GM23338 (cell line): ENCODE results near the gene ZCCHC12. TPM values are rescaled to one million over a fixed set of nuclear protein-coding genes. Genes with fewer than 3 reads are reported as not detected.

ENCODE experiments used
- ATAC-seq: fragments of 200-7000 bp; cut with Tn5 transposase; 3 replicates; pipeline ENCODE4 v1.9.1; 2020
- DNase-seq: peaks from one replicate; pipeline ENCODE4 v3.0.0-alpha.2; 2015; ENCODE audit warnings: low spot score
- H2AFZ ChIP-seq: fragments of 200-600 bp; sonication (generic); 2 replicates; pipeline ENCODE4 v1.8.0; 2016; ENCODE audit warnings: antibody characterized with exemption, mild to moderate bottlenecking, moderate library complexity
- H3F3A ChIP-seq: fragments of 200-600 bp; sonication (generic); replicated peaks from 2 replicates; pipeline ENCODE4 v1.8.0; 2017; ENCODE audit warnings: antibody characterized with exemption, mixed run types, low read depth
- H3K27ac ChIP-seq: fragments of 200-600 bp; sonication (generic); 2 replicates; pipeline ENCODE4 v1.6.1; 2016; ENCODE audit warnings: low read depth
- H3K27me3 ChIP-seq: fragments of 200-600 bp; sonication (generic); 2 replicates; pipeline ENCODE4 v1.8.0; 2016; ENCODE audit warnings: mild to moderate bottlenecking, mixed run types, moderate library complexity; ENCODE audit not compliant: insufficient read depth
- H3K36me3 ChIP-seq: fragments of 200-600 bp; sonication (generic); 2 replicates; pipeline ENCODE4 v1.8.0; 2016; ENCODE audit warnings: mild to moderate bottlenecking; ENCODE audit not compliant: insufficient read depth
- H3K4me1 ChIP-seq: fragments of 200-600 bp; sonication (generic); 2 replicates; pipeline ENCODE4 v1.8.0; 2016; ENCODE audit warnings: mild to moderate bottlenecking, moderate library complexity; ENCODE audit not compliant: insufficient read depth
- H3K4me2 ChIP-seq: fragments of 200-600 bp; sonication (generic); 2 replicates; pipeline ENCODE4 v1.7.1; 2017; ENCODE audit warnings: mixed run types
- H3K4me3 ChIP-seq: fragments of 200-600 bp; sonication (generic); 2 replicates; pipeline ENCODE4 v1.6.1; 2016; ENCODE audit warnings: mixed run types
- H3K79me2 ChIP-seq: fragments of 200-600 bp; sonication (generic); replicated peaks from 2 replicates; pipeline ENCODE4 v1.8.0; 2017; ENCODE audit warnings: mild to moderate bottlenecking; ENCODE audit not compliant: insufficient read depth
- H3K9me2 ChIP-seq: fragments of 200-600 bp; sonication (generic); 2 replicates; pipeline ENCODE4 v1.8.0; 2017; ENCODE audit not compliant: insufficient read depth
- H4K20me1 ChIP-seq: fragments of 200-600 bp; sonication (generic); replicated peaks from 2 replicates; pipeline ENCODE4 v1.8.0; 2017; ENCODE audit warnings: mild to moderate bottlenecking; ENCODE audit not compliant: insufficient read depth
- H3K27ac Mint-ChIP-seq: 2 replicates; pipeline ENCODE4 v1.8.0; 2020; ENCODE audit warnings: inconsistent platforms, mild to moderate bottlenecking, moderate library complexity, mixed read lengths
- H3K27me3 Mint-ChIP-seq: 3 replicates; pipeline ENCODE4 v1.8.0; 2022; ENCODE audit warnings: low read depth, mild to moderate bottlenecking, moderate library complexity, mixed read lengths, inconsistent platforms; ENCODE audit not compliant: insufficient read depth, poor library complexity
- H3K36me3 Mint-ChIP-seq: 3 replicates; pipeline ENCODE4 v1.8.0; 2021; ENCODE audit warnings: low read depth, mild to moderate bottlenecking, inconsistent platforms, moderate library complexity, mixed read lengths
- H3K4me1 Mint-ChIP-seq: 3 replicates; pipeline ENCODE4 v1.8.0; 2020; ENCODE audit warnings: mild to moderate bottlenecking, inconsistent platforms, mixed read lengths
- H3K4me3 Mint-ChIP-seq: 3 replicates; pipeline ENCODE4 v1.8.0; 2021; ENCODE audit warnings: moderate library complexity, mild to moderate bottlenecking, inconsistent platforms, mixed read lengths
- H3K9me3 Mint-ChIP-seq: 3 replicates; pipeline ENCODE4 v1.8.0; 2020; ENCODE audit warnings: moderate library complexity, mild to moderate bottlenecking, inconsistent platforms, mixed read lengths
- CREB1 ChIP-seq: fragments of 250-450 bp; sonication (Bioruptor Pico); IDR thresholded peaks from 2 replicates; pipeline ENCODE4 v1.5.0; 2020; ENCODE audit warnings: low read depth, mild to moderate bottlenecking, moderate library complexity
- EZH2 ChIP-seq: fragments of 200-600 bp; sonication (generic); IDR thresholded peaks from one replicate; pipeline ENCODE4 v1.8.0; 2017; ENCODE audit warnings: antibody characterized with exemption, mild to moderate bottlenecking, low read depth; ENCODE audit not compliant: unreplicated experiment
- EZH2phosphoT487 ChIP-seq: fragments of 200-600 bp; sonication (generic); IDR thresholded peaks from one replicate; pipeline ENCODE4 v1.8.1; 2018; ENCODE audit warnings: antibody characterized with exemption; ENCODE audit not compliant: unreplicated experiment
- JUNB ChIP-seq: IDR thresholded peaks from one replicate; pipeline ENCODE4 v1.6.1; 2016; ENCODE audit warnings: antibody characterized with exemption; ENCODE audit not compliant: unreplicated experiment
- NANOG ChIP-seq: IDR thresholded peaks from 2 replicates; pipeline ENCODE4 v1.6.1; 2016; ENCODE audit warnings: antibody characterized with exemption, borderline replicate concordance
- POLR2AphosphoS5 ChIP-seq: IDR thresholded peaks from 2 replicates; pipeline ENCODE4 v1.6.1; 2016; ENCODE audit warnings: antibody characterized with exemption, low read depth
- STAT1 ChIP-seq: IDR thresholded peaks from one replicate; pipeline ENCODE4 v1.6.1; 2016; ENCODE audit warnings: antibody characterized with exemption; ENCODE audit not compliant: unreplicated experiment
- ZNF114 ChIP-seq: fragments of 250-450 bp; sonication (Bioruptor Pico); IDR thresholded peaks from 2 replicates; pipeline ENCODE4 v1.5.0; 2020; ENCODE audit warnings: mild to moderate bottlenecking, moderate library complexity
- ZNF331 ChIP-seq: fragments of 250-450 bp; sonication (Bioruptor Pico); IDR thresholded peaks from 2 replicates; pipeline ENCODE4 v1.5.0; 2020; ENCODE audit warnings: low read depth, mild to moderate bottlenecking, moderate library complexity
- polyA plus RNA-seq: library from polyadenylated mRNA; unstranded; fragments of >200 nt; fragmentation: Nextera tagmentation; extraction: Ambion mirVana; gene quantifications from 2 replicates; pipeline ENCODE4 v1.2.1, GENCODE V29; 2016
- total RNA-seq: library from RNA; depleted of rRNA; stranded (reverse); fragments of >200 nt; shearing (Covaris generic); gene quantifications from 2 replicates; pipeline ENCODE4 v1.2.3, GENCODE V29; 2014; rRNA removed
- TF ChIP-seq, protein P1 (sequence below): IDR thresholded peaks from one replicate; pipeline ENCODE4 v1.6.1; 2018; ENCODE audit warnings: antibody characterized with exemption; ENCODE audit not compliant: unreplicated experiment
- TF ChIP-seq, protein P2 (sequence below), 2 experiments: fragments of 200-600 bp in 1 of 2; sonication (generic) in 1 of 2; conservative IDR thresholded peaks; 2 replicates each; pipeline versions ENCODE4 v1.5.1 to v1.6.1; 2016 to 2017; ENCODE audit warnings: antibody characterized with exemption in 2 of 2, low read depth in 2 of 2, mild to moderate bottlenecking in 2 of 2, moderate library complexity in 1 of 2

ZCCHC12 gene
- total and polyA plus RNA-seq, 2 experiments from 2014 or later, result 0.32 to 0.38 TPM

DNA sequence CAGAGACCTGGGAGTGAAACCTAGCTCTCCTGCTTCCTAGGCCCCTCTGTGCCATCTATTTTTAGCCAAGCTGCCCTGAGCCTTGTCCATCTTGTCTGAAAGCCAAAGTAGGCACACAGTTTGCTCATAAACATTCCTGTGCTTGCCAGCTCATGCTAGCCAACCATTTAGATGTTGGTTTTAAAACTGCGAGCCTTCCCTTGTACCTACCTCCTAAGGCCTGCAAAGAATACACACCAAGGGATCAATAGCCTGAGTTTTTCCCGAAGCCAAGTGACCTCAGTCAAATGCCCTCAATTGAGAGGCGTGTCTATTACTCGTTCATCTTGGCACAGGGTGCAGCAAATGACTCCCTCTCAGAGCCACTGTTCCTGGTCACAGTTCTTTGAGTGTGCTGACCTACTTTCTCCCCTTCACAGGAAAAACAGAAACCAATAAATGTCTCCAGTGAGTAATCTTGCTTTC lies 48.5 kb downstream of the ZCCHC12 start:
- Mint-ChIP-seq H3K4me1 (no peaks in the 10 kb centered on the region), H3K27me3 (no peaks in the 10 kb centered on the region), H3K4me3 (no peak overlapping the region), H3K36me3 (no peaks in the 10 kb centered on the region), H3K9me3 (peaks cover 5% of the 10 kb centered on the region; the same call in 1 of the 3 replicates), H3K27ac (no peak overlapping the region)
- ATAC-seq (no peak), DNase-seq (no peak)
- Histone ChIP-seq H3K4me2 (no peak overlapping the region), H4K20me1 (no peaks in the 10 kb centered on the region), H3K27me3 (no peaks in the 10 kb centered on the region), H2AFZ (no peak overlapping the region), H3K9me2 (no peaks in the 10 kb centered on the region), H3K27ac (no peak overlapping the region), H3K4me3 (no peak overlapping the region), H3K79me2 (no peaks in the 10 kb centered on the region), H3F3A (no peaks in the 10 kb centered on the region), H3K36me3 (no peaks in the 10 kb centered on the region), H3K4me1 (no peaks in the 10 kb centered on the region)
- no peak for TF ChIP-seq EZH2phosphoT487
- no peak for TF ChIP-seq CREB1
- TF ChIP-seq STAT1, result no peak
- TF ChIP-seq POLR2AphosphoS5, result no peak
- TF ChIP-seq, protein P1, sequence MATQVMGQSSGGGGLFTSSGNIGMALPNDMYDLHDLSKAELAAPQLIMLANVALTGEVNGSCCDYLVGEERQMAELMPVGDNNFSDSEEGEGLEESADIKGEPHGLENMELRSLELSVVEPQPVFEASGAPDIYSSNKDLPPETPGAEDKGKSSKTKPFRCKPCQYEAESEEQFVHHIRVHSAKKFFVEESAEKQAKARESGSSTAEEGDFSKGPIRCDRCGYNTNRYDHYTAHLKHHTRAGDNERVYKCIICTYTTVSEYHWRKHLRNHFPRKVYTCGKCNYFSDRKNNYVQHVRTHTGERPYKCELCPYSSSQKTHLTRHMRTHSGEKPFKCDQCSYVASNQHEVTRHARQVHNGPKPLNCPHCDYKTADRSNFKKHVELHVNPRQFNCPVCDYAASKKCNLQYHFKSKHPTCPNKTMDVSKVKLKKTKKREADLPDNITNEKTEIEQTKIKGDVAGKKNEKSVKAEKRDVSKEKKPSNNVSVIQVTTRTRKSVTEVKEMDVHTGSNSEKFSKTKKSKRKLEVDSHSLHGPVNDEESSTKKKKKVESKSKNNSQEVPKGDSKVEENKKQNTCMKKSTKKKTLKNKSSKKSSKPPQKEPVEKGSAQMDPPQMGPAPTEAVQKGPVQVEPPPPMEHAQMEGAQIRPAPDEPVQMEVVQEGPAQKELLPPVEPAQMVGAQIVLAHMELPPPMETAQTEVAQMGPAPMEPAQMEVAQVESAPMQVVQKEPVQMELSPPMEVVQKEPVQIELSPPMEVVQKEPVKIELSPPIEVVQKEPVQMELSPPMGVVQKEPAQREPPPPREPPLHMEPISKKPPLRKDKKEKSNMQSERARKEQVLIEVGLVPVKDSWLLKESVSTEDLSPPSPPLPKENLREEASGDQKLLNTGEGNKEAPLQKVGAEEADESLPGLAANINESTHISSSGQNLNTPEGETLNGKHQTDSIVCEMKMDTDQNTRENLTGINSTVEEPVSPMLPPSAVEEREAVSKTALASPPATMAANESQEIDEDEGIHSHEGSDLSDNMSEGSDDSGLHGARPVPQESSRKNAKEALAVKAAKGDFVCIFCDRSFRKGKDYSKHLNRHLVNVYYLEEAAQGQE, result no peak
- TF ChIP-seq JUNB, result no peak
- no peak for TF ChIP-seq EZH2
- TF ChIP-seq ZNF114 (CRISPR knock-in tag), result no peak
- TF ChIP-seq NANOG, result no peak
- no peak for TF ChIP-seq ZNF331 (CRISPR knock-in tag)
- TF ChIP-seq, protein P2, sequence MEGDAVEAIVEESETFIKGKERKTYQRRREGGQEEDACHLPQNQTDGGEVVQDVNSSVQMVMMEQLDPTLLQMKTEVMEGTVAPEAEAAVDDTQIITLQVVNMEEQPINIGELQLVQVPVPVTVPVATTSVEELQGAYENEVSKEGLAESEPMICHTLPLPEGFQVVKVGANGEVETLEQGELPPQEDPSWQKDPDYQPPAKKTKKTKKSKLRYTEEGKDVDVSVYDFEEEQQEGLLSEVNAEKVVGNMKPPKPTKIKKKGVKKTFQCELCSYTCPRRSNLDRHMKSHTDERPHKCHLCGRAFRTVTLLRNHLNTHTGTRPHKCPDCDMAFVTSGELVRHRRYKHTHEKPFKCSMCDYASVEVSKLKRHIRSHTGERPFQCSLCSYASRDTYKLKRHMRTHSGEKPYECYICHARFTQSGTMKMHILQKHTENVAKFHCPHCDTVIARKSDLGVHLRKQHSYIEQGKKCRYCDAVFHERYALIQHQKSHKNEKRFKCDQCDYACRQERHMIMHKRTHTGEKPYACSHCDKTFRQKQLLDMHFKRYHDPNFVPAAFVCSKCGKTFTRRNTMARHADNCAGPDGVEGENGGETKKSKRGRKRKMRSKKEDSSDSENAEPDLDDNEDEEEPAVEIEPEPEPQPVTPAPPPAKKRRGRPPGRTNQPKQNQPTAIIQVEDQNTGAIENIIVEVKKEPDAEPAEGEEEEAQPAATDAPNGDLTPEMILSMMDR (conservative IDR thresholded peaks at IDR 0.05; ENCODE audit: low read depth in 2 of 2), result no peak

Other genes starting within 250 kb of the ZCCHC12 start
- gene IL13RA1, start 96.2 kb upstream of the ZCCHC12 start, total RNA-seq, result 6.6 and 7.0 TPM in 2 replicates
- 2.7 and 3.2 TPM in 2 replicates for gene IL13RA1, start 96.2 kb upstream of the ZCCHC12 start, polyA plus RNA-seq
- gene LONRF3, start 150.8 kb downstream of the ZCCHC12 start, total RNA-seq, result 0.10 and 0.12 TPM in 2 replicates
- not detected in 2 replicates for gene LONRF3, start 150.8 kb downstream of the ZCCHC12 start, polyA plus RNA-seq
- gene CT47C1, start 249.2 kb downstream of the ZCCHC12 start, total RNA-seq, result not detected in 2 replicates
- not detected in 2 replicates for gene CT47C1, start 249.2 kb downstream of the ZCCHC12 start, polyA plus RNA-seq